ENCODE data around the gene C20orf202. TPM values are rescaled to one million over a fixed set of nuclear protein-coding genes. Genes with fewer than 3 reads are reported as not detected.
"Not testable (repeated sequence)": the region's sequence is repeated elsewhere in the genome, so short reads cannot be mapped to it uniquely, and the experiment has no call there.

Gene C20orf202
- total RNA-seq, 2 experiments from 2014 or later: not detected

- Mint-ChIP-seq H3K27ac (no peak overlapping the region), H3K9me3 (no peaks in the 10 kb centered on the region), H3K36me3 (ENCODE audit: low read depth) (no peaks in the 10 kb centered on the region), H3K4me3 (no peak overlapping the region), H3K27me3 (ENCODE audit: low read depth) (no peaks in the 10 kb centered on the region), H3K4me1 (ENCODE audit: low read depth) (no peaks in the 10 kb centered on the region)
- intact Hi-C loops (cut with micrococcal nuclease): no loop called here
- no peak for DNase-seq
- CTCF ChIA-PET: no interaction called here
Observed at GRCh38 chr20:1232286-1233111, 29.2 kb downstream of the C20orf202 start.

GRCh38 chr20:1240549-1240948 is 37.3 kb downstream of the C20orf202 start:
- DNase-seq: no peak
- Mint-ChIP-seq H3K27ac (no peak overlapping the region), H3K4me3 (no peak overlapping the region), H3K9me3 (no peaks in the 10 kb centered on the region), H3K27me3 (ENCODE audit: low read depth) (peaks cover 5% of the 10 kb centered on the region), H3K4me1 (ENCODE audit: low read depth) (peaks cover 5% of the 10 kb centered on the region), H3K36me3 (ENCODE audit: low read depth) (no peaks in the 10 kb centered on the region)
- CTCF ChIA-PET: interaction anchor here (0.6 kb wide), 1 partner anchor 9 kb away, joined by 3 read pairs; no protein-coding TSS in a partner anchor
- intact Hi-C loops (cut with micrococcal nuclease): no loop called here

GRCh38 chr20:1241456-1241855 is 38.2 kb downstream of the C20orf202 start:
- peaks cover 5% of the 10 kb centered on the region for H3K4me1 Mint-ChIP-seq (ENCODE audit: low read depth)
- intact Hi-C loops (cut with micrococcal nuclease): no loop called here
- CTCF ChIA-PET: interaction anchor here (0.6 to 1.2 kb wide), 3 partner anchors 13 to 28 kb away, joined by 4 to 5 read pairs (median 5); no protein-coding TSS in a partner anchor
- no peak overlapping the region for H3K4me3 Mint-ChIP-seq
- H3K36me3 Mint-ChIP-seq (ENCODE audit: low read depth): no peaks in the 10 kb centered on the region
- no peak for DNase-seq
- H3K9me3 Mint-ChIP-seq: no peaks in the 10 kb centered on the region
- H3K27ac Mint-ChIP-seq: no peak overlapping the region
- peaks cover 5% of the 10 kb centered on the region for H3K27me3 Mint-ChIP-seq (ENCODE audit: low read depth)

GRCh38 chr20:1242099-1242498 is 38.8 kb downstream of the C20orf202 start:
- intact Hi-C loops (cut with micrococcal nuclease): no loop called here
- H3K27me3 Mint-ChIP-seq (ENCODE audit: low read depth): peaks cover 5% of the 10 kb centered on the region
- no peak overlapping the region for H3K4me3 Mint-ChIP-seq
- no peak overlapping the region for H3K27ac Mint-ChIP-seq
- no peak for DNase-seq
- H3K9me3 Mint-ChIP-seq: no peaks in the 10 kb centered on the region
- H3K36me3 Mint-ChIP-seq (ENCODE audit: low read depth): no peaks in the 10 kb centered on the region
- peaks cover 5% of the 10 kb centered on the region for H3K4me1 Mint-ChIP-seq (ENCODE audit: low read depth)
- CTCF ChIA-PET: interaction anchor here (0.7 to 1.2 kb wide), 2 partner anchors 15 kb away, joined by 5 read pairs; no protein-coding TSS in a partner anchor

DNA sequence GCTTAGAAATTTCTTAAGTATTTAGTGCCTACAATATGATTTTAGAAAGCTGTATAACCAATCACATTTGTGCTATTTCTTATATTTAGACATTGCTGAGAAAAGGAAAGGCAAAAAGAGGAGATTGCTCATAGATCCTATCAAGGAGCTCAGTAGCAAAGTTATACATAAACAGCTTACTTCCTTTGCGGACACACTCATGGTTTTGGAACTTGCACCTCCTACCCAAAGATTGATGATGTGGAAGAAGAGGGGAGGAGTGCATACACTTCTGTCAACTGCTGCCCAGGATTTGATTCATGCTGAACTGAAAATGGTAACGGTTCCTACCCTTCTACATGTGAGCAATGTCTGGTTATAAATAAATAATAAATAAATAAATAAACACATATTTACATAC is 39.3 kb downstream of the C20orf202 start:
- no peak for DNase-seq
- no peak overlapping the region for H3K4me3 Mint-ChIP-seq
- peaks cover 5% of the 10 kb centered on the region for H3K27me3 Mint-ChIP-seq (ENCODE audit: low read depth)
- intact Hi-C loops (cut with micrococcal nuclease): no loop called here
- no peak overlapping the region for H3K27ac Mint-ChIP-seq
- H3K4me1 Mint-ChIP-seq (ENCODE audit: low read depth): peaks cover 7% of the 10 kb centered on the region
- CTCF ChIA-PET: interaction anchor here (0.7 kb wide), 1 partner anchor 15 kb away, joined by 5 read pairs; no protein-coding TSS in a partner anchor
- H3K9me3 Mint-ChIP-seq: no peaks in the 10 kb centered on the region
- no peaks in the 10 kb centered on the region for H3K36me3 Mint-ChIP-seq (ENCODE audit: low read depth)

- no peak for DNase-seq
- Mint-ChIP-seq H3K9me3 (no peaks in the 10 kb centered on the region), H3K4me3 (no peak overlapping the region), H3K27me3 (ENCODE audit: low read depth) (peaks cover 5% of the 10 kb centered on the region), H3K4me1 (ENCODE audit: low read depth) (peaks cover 9% of the 10 kb centered on the region), H3K36me3 (ENCODE audit: low read depth) (no peaks in the 10 kb centered on the region), H3K27ac (no peak overlapping the region)
- CTCF ChIA-PET: no interaction called here
- intact Hi-C loops (cut with micrococcal nuclease): no loop called here
Observed at GRCh38 chr20:1245578-1245977, 42.3 kb downstream of the C20orf202 start.

DNA sequence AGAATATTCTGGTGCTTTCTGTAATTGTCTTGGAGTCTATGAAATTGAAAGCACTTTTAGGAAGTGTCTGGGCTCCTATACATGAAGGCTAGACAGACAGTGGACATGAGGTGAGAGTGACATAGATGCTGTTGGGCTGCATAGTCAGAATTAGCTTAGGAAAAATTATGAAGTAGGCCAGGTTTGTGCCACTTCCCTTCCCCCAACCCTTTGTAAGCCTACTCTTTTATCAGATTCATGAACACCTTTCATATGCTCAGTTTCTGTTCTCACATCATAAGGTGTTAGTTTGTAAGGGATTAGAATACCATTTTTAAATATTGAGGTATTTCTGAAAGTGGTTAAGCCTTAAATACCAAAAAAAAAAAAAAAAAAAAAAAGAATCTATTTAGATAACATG is 44.4 kb downstream of the C20orf202 start:
- no peaks in the 10 kb centered on the region for H3K36me3 Mint-ChIP-seq (ENCODE audit: low read depth)
- no peak overlapping the region for H3K27ac Mint-ChIP-seq
- H3K4me3 Mint-ChIP-seq: no peak overlapping the region
- H3K9me3 Mint-ChIP-seq: no peaks in the 10 kb centered on the region
- intact Hi-C loops (cut with micrococcal nuclease): no loop called here
- CTCF ChIA-PET: interaction anchor here (0.8 to 1.0 kb wide), 2 partner anchors 190 to 256 kb away, joined by 3 to 4 read pairs; no protein-coding TSS in a partner anchor
- H3K27me3 Mint-ChIP-seq (ENCODE audit: low read depth): no peaks in the 10 kb centered on the region
- DNase-seq: no peak
- peaks cover 9% of the 10 kb centered on the region for H3K4me1 Mint-ChIP-seq (ENCODE audit: low read depth)

DNA sequence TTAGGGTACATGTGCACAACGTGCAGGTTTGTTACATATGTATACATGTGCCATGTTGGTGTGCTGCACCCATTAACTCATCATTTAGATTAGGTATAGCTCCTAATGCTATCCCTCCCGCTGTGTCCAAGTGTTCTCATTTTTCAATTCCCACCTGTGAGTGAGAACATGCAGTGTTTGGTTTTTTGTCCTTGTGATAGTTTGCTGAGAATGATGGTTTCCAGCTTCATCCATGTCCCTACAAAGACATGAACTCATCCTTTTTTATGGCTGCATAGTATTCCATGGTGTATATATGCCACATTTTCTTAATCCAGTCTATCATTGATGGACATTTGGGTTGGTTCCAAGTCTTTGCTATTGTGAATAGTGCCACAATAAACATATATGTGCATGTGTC is 47.0 kb downstream of the C20orf202 start:
- H3K4me3 Mint-ChIP-seq; H3K4me1 Mint-ChIP-seq (ENCODE audit: low read depth); intact Hi-C loops (cut with micrococcal nuclease); H3K36me3 Mint-ChIP-seq (ENCODE audit: low read depth); H3K27me3 Mint-ChIP-seq (ENCODE audit: low read depth); H3K27ac Mint-ChIP-seq; CTCF ChIA-PET; DNase-seq; H3K9me3 Mint-ChIP-seq: not testable (repeated sequence)

DNA sequence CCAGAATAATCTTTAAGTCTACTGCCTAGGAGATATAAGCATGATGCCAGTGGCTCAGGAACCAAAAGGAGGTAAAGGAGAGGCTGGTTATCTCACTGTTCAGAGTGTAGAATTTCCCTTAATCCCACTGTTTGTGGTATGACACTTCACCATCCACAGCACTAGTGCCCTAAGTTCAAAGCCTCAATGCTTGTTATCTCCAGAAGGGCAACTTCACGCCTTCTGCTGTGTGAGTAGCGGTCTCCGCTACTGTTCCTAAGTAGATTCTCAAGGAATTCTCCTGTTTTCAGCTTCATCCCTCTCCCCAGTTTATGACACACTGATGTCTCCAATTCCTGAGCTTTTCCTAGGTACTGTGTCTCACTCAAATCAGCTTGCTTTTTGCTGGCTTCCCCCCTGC is 49.2 kb downstream of the C20orf202 start:
- intact Hi-C loops (cut with micrococcal nuclease): no loop called here
- DNase-seq: no peak
- Mint-ChIP-seq H3K9me3 (no peaks in the 10 kb centered on the region), H3K4me1 (ENCODE audit: low read depth) (peaks cover 12% of the 10 kb centered on the region), H3K27ac (no peak overlapping the region), H3K4me3 (no peak overlapping the region), H3K27me3 (ENCODE audit: low read depth) (no peaks in the 10 kb centered on the region), H3K36me3 (ENCODE audit: low read depth) (no peaks in the 10 kb centered on the region)
- CTCF ChIA-PET: interaction anchor here (1.0 kb wide), 1 partner anchor 14 kb away, joined by 3 read pairs; the partner anchor contains the start of gene SNPH

DNA sequence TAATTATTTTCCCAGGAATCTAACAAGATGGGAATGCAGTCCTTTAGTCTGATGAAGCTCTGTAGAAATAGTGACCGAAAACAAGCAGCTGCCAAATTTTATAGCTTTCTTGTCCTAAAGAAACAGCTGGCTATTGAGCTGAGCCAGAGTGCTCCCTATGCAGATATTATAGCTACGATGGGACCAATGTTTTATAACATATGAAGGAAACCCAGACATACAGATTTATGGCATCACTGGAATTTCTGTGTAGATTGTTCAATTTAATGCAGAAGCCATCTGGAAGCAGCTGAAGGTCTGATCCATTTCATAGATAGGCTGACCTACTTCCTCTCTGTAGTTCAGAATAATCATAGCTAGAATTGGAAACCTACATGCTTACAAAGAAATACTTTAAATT is 51.0 kb downstream of the C20orf202 start:
- no peak for DNase-seq
- no peaks in the 10 kb centered on the region for H3K27me3 Mint-ChIP-seq (ENCODE audit: low read depth)
- CTCF ChIA-PET: interaction anchor here (1.1 kb wide), 1 partner anchor 13 kb away, joined by 5 read pairs; no protein-coding TSS in a partner anchor
- intact Hi-C loops (cut with micrococcal nuclease): no loop called here
- no peak overlapping the region for H3K27ac Mint-ChIP-seq
- no peaks in the 10 kb centered on the region for H3K36me3 Mint-ChIP-seq (ENCODE audit: low read depth)
- no peaks in the 10 kb centered on the region for H3K9me3 Mint-ChIP-seq
- peaks cover 9% of the 10 kb centered on the region for H3K4me1 Mint-ChIP-seq (ENCODE audit: low read depth)
- H3K4me3 Mint-ChIP-seq: no peak overlapping the region

- Mint-ChIP-seq H3K27me3 (ENCODE audit: low read depth) (no peaks in the 10 kb centered on the region), H3K27ac (no peak overlapping the region), H3K36me3 (ENCODE audit: low read depth) (no peaks in the 10 kb centered on the region), H3K9me3 (no peaks in the 10 kb centered on the region), H3K4me1 (ENCODE audit: low read depth) (peaks cover 9% of the 10 kb centered on the region), H3K4me3 (no peak overlapping the region)
- intact Hi-C loops (cut with micrococcal nuclease): no loop called here
- CTCF ChIA-PET: no interaction called here
- DNase-seq: no peak
Observed at GRCh38 chr20:1255675-1256074, 52.4 kb downstream of the C20orf202 start.

Measured in activated naive CD4-positive, alpha-beta T cell treated with anti-CD3 and anti-CD28 coated beads for 36 hours (primary cell).